K562 (cell line): ENCODE measurements around the gene CACNA1E. TPM values are rescaled to one million over a fixed set of nuclear protein-coding genes. Genes with fewer than 3 reads are reported as not detected.

Experiments used
- ATAC-seq: fragments of 200-7000 bp; cut with Tn5 transposase; 3 replicates; pipeline ENCODE4 v1.9.1; 2020; ENCODE audit warnings: moderate library complexity
- BruUV-seq: library from RNA; stranded (reverse); fragments of 400-500 nt; replicated peaks from 2 replicates; lab custom pipeline; 2021; lab: Mats Ljungman, UMichigan
- CTCF ChIA-PET: fragments of 300-600 bp; formaldehyde crosslinking; extraction: SDS; loops from one replicate; lab custom pipeline; 2021; ENCODE audit warnings: low intra/inter-chr PET ratio; lab: Yijun Ruan, JAX
- POLR2A ChIA-PET: fragments of 300-600, 350-650 bp; sonication (Branson Sonifier 250); formaldehyde crosslinking; extraction: SDS; loops from one replicate; lab custom pipeline; 2021; ENCODE audit warnings: antibody characterized with exemption, inconsistent platforms; lab: Yijun Ruan, JAX
- DNase-seq, 4 experiments: peaks; one replicate each; pipeline versions ENCODE4 v3.0.0 to v3.0.0-alpha.2; 2011 to 2018; ENCODE audit warnings: low spot score in 3 of 4, mixed read lengths in 3 of 4; ENCODE audit errors: extremely low read depth in 1 of 4
- FAIRE-seq: peaks from 2 replicates; lab custom pipeline; 2011; peaks lifted over from hg19 to GRCh38; lab: Jason Lieb, UNC
- H2AFZ ChIP-seq: 2 replicates; pipeline ENCODE4 v1.6.0; 2011; ENCODE audit warnings: low read depth, low read length, control low read depth, inconsistent platforms
- H3K27ac ChIP-seq: fragments of 200-600 bp; 3 replicates; pipeline ENCODE4 v1.8.0; 2011; ENCODE audit warnings: low read depth, mild to moderate bottlenecking, control low read depth, inconsistent platforms, low read length, moderate library complexity, mixed read lengths; ENCODE audit errors: extremely low read depth
- H3K27me3 ChIP-seq, 2 experiments: fragments of 300-600 bp in 1 of 2; 2 replicates in 1 of 2; 3 replicates in 1 of 2; pipeline versions ENCODE4 v1.6.0 to v1.8.0; 2011; ENCODE audit warnings: inconsistent platforms in 2 of 2, low read length in 2 of 2, mild to moderate bottlenecking in 1 of 2, mixed read lengths in 1 of 2, moderate library complexity in 1 of 2; ENCODE audit not compliant: control insufficient read depth in 2 of 2, insufficient read depth in 2 of 2
- H3K36me3 ChIP-seq: fragments of 300-600 bp; 3 replicates; pipeline ENCODE4 v1.8.0; 2011; ENCODE audit warnings: mild to moderate bottlenecking, low read length, inconsistent platforms; ENCODE audit not compliant: control insufficient read depth, insufficient read depth
- H3K4me1 ChIP-seq, 2 experiments: fragments of 200-600 bp in 1 of 2; replicated peaks in 1 of 2; 2 replicates in 1 of 2; 3 replicates in 1 of 2; pipeline versions ENCODE4 v1.5.1 to v1.8.0; 2011; ENCODE audit warnings: inconsistent platforms in 2 of 2, low read length in 2 of 2, mild to moderate bottlenecking in 1 of 2, mixed read lengths in 1 of 2, moderate library complexity in 1 of 2; ENCODE audit not compliant: control insufficient read depth in 2 of 2, insufficient read depth in 2 of 2
- H3K4me2 ChIP-seq: 2 replicates; pipeline ENCODE4 v1.6.1; 2011; ENCODE audit warnings: low read length, control low read depth, inconsistent platforms, mixed read lengths; ENCODE audit not compliant: insufficient read depth
- H3K4me3 ChIP-seq: fragments of 200-600 bp; sonication (generic), shearing (Covaris generic); 2 replicates; pipeline ENCODE4 v1.5.1; 2016; ENCODE audit warnings: control low read depth, inconsistent platforms
- H3K79me2 ChIP-seq: fragments of 200-600 bp; 3 replicates; pipeline ENCODE4 v1.8.0; 2011; ENCODE audit warnings: low read length, inconsistent platforms; ENCODE audit not compliant: control insufficient read depth, insufficient read depth
- H3K9ac ChIP-seq, 2 experiments: 2 replicates each; pipeline versions ENCODE4 v1.6.0 to v1.6.1; 2011; ENCODE audit warnings: low read depth in 2 of 2, low read length in 2 of 2, control low read depth in 1 of 2, inconsistent platforms in 1 of 2, mild to moderate bottlenecking in 1 of 2, mixed read lengths in 1 of 2; ENCODE audit not compliant: insufficient read depth in 1 of 2
- H3K9me1 ChIP-seq: one replicate; pipeline ENCODE4 v1.6.0; 2011; ENCODE audit warnings: inconsistent platforms, mild to moderate bottlenecking, low read length, moderate library complexity; ENCODE audit not compliant: control insufficient read depth, insufficient read depth
- H3K9me3 ChIP-seq: replicated peaks from 2 replicates; pipeline ENCODE4 v1.5.1; 2011; ENCODE audit warnings: low read depth, low read length, inconsistent platforms; ENCODE audit not compliant: control insufficient read depth, insufficient read depth
- H4K20me1 ChIP-seq: replicated peaks from 2 replicates; pipeline ENCODE4 v1.6.1; 2011; ENCODE audit warnings: low read length, inconsistent platforms, mixed read lengths; ENCODE audit not compliant: control insufficient read depth, insufficient read depth
- ATF4 ChIP-seq: fragments of 450-650 bp; formaldehyde crosslinking; IDR thresholded peaks from 2 replicates; pipeline ENCODE4 v1.4.0; 2022; ENCODE audit warnings: mild to moderate bottlenecking, moderate library complexity
- EZH2 ChIP-seq: IDR thresholded peaks from 2 replicates; pipeline ENCODE4 v1.6.1; 2012; ENCODE audit warnings: low read depth, mild to moderate bottlenecking, inconsistent platforms, low read length, borderline replicate concordance
- MEIS2 ChIP-seq: fragments of 450-650 bp; IDR thresholded peaks from 2 replicates; pipeline ENCODE4 v1.6.1; 2014; ENCODE audit warnings: mild to moderate bottlenecking; ENCODE audit not compliant: partially characterized antibody
- MLX ChIP-seq, 2 experiments: fragments of 450-650 bp in 1 of 2; sonication (generic) in 1 of 2; formaldehyde crosslinking; conservative IDR thresholded peaks; 2 replicates each; pipeline versions ENCODE4 v1.4.0 to v1.8.1; 2020 to 2022; ENCODE audit warnings: mild to moderate bottlenecking in 1 of 2, missing genetic modification reagents in 1 of 2
- MYC ChIP-seq, 2 experiments: fragments of 250-450 bp in 1 of 2; sonication (Bioruptor Pico) in 1 of 2; IDR thresholded peaks; 2 replicates each; pipeline versions ENCODE4 v1.5.1 to v1.6.1; 2012 to 2021; ENCODE audit warnings: low read depth in 2 of 2, borderline replicate concordance in 1 of 2, improper control_type of control experiment in 1 of 2, low read length in 1 of 2, mild to moderate bottlenecking in 1 of 2, moderate library complexity in 1 of 2
- NR1H2 ChIP-seq: sonication (generic); formaldehyde crosslinking; IDR thresholded peaks from 2 replicates; pipeline ENCODE4 v1.4.0; 2020; ENCODE audit warnings: mild to moderate bottlenecking, missing genetic modification reagents
- PHF21A ChIP-seq: fragments of 450-650 bp; IDR thresholded peaks from 2 replicates; pipeline ENCODE4 v1.6.1; 2017; ENCODE audit warnings: low read depth, borderline replicate concordance
- SAFB2 ChIP-seq: fragments of 200-400 bp; formaldehyde crosslinking; IDR thresholded peaks from 2 replicates; pipeline ENCODE4 v1.6.1; 2018; ENCODE audit warnings: borderline replicate concordance, low read length, low read depth, moderate library complexity; ENCODE audit not compliant: severe bottlenecking
- SLC30A9 ChIP-seq: fragments of 250-450 bp; sonication (Bioruptor Pico); IDR thresholded peaks from 2 replicates; pipeline ENCODE4 v1.8.0; 2022; ENCODE audit warnings: mild to moderate bottlenecking, moderate library complexity
- TSHZ1 ChIP-seq: fragments of 250-450 bp; sonication (Bioruptor Pico); IDR thresholded peaks from 2 replicates; pipeline ENCODE4 v1.4.0; 2020; ENCODE audit warnings: mild to moderate bottlenecking, moderate library complexity
- ZNF12 ChIP-seq: sonication (generic); formaldehyde crosslinking; IDR thresholded peaks from 2 replicates; pipeline ENCODE4 v1.4.0; 2020; ENCODE audit warnings: mild to moderate bottlenecking, missing genetic modification reagents
- ZNF395 ChIP-seq: fragments of 200-800 bp; sonication (Bioruptor generic); IDR thresholded peaks from 2 replicates; pipeline ENCODE4 v1.6.1; 2017; ENCODE audit warnings: missing genetic modification characterization, missing compliant biosample characterization
- ZNF408 ChIP-seq: fragments of 250-450 bp; sonication (Bioruptor Pico); IDR thresholded peaks from 2 replicates; pipeline ENCODE4 v1.4.0; 2020; ENCODE audit warnings: low read depth, mild to moderate bottlenecking, moderate library complexity
- ZNF444 ChIP-seq: fragments of 250-450 bp; sonication (Bioruptor Pico); IDR thresholded peaks from 2 replicates; pipeline ENCODE4 v1.4.0; 2020; ENCODE audit warnings: mild to moderate bottlenecking, moderate library complexity
- ZNF699 ChIP-seq: fragments of 250-450 bp; sonication (Bioruptor Pico); IDR thresholded peaks from 2 replicates; pipeline ENCODE4 v1.8.0; 2021; ENCODE audit warnings: mild to moderate bottlenecking, moderate library complexity; ENCODE audit not compliant: insufficient replicate concordance
- WGBS: fragments of 100-300 bp; shearing (Covaris generic); methylation state at CpG from one replicate; pipeline ENCODE4 v1.1.6; 2016; ENCODE audit warnings: low coverage, mixed read lengths; ENCODE audit not compliant: insufficient coverage; ENCODE audit errors: missing lambda C conversion rate; 5-methylcytosine and 5-hydroxymethylcytosine counted together
- in situ Hi-C: fragments of 300-500 bp; cut with MboI; formaldehyde crosslinking; loops from 4 replicates; pipeline ENCODE4 v1.15.0; 2018; ENCODE audit warnings: inconsistent platforms, mixed read lengths
- intact Hi-C: fragments of 100-400 bp; cut with micrococcal nuclease; formaldehyde crosslinking; loops from 2 replicates; pipeline ENCODE4 v1.14.2; 2022
- polyA plus RNA-seq, 8 experiments: library from polyadenylated mRNA; depleted of rRNA in 4 of 8; stranded (reverse) in 5 of 8; unstranded in 3 of 8; fragments of >200 nt; fragmentation: Nextera tagmentation in 2 of 8; fragmentation: Illumina TruSeq in 1 of 8; extraction: Ambion mirVana in 2 of 8; extraction: Trizol in 1 of 8; gene quantifications; 2 replicates each; pipeline versions ENCODE4 v1.2.1 to v1.2.3, GENCODE V29; 2011 to 2014; ENCODE audit warnings: inconsistent platforms in 1 of 8, missing spikeins in 1 of 8
- total RNA-seq, 7 experiments: library from RNA; depleted of rRNA in 6 of 7; stranded (reverse); fragments of >200 nt in 6 of 7; fragmentation: Illumina TruSeq in 2 of 7; extraction: Trizol in 2 of 7; gene quantifications; 2 replicates each; pipeline versions ENCODE4 v1.2.1 to v1.2.3, GENCODE V29; 2011 to 2021; ENCODE audit warnings: low replicate concordance in 1 of 7

Gene CACNA1E
- total and polyA plus RNA-seq, 9 of the 15 experiments (the other 6 are each of a cell fraction or from before 2014, with no cell fraction given) = under 0.01 to 0.04 TPM; not detected in 7

- TF ChIP-seq MYC (IDR thresholded peaks at IDR 0.05; ENCODE audit: low read depth, low read length) = no peak
- TF ChIP-seq MYC (CRISPR knock-in tag; IDR thresholded peaks at IDR 0.05; ENCODE audit: borderline replicate concordance, low read depth) = no peak
- no peak for TF ChIP-seq NR1H2
- no peak for TF ChIP-seq MLX (CRISPR knock-in tag; conservative IDR thresholded peaks at IDR 0.05)
- TF ChIP-seq ZNF699 (CRISPR knock-in tag) = no peak
- no peak for TF ChIP-seq ZNF408
- TF ChIP-seq, all 486 proteins: peak for 0
These were observed 179.3 kb downstream of the CACNA1E start (continued) for GRCh38 chr1:181662606-181663005.

GRCh38 chr1:181664543-181664942, 181.2 kb downstream of the CACNA1E start:
- ATAC-seq (no peak), DNase-seq (no peak), FAIRE-seq (no peak)
- Histone ChIP-seq H3K4me1 (no peaks in the 10 kb centered on the region), H4K20me1 (no peaks in the 10 kb centered on the region), H3K27ac (no peak overlapping the region), H2AFZ (no peak overlapping the region), H3K9me3 (no peaks in the 10 kb centered on the region), H3K27me3 (no peaks in the 10 kb centered on the region), H3K4me2 (no peak overlapping the region), H3K9me1 (no peaks in the 10 kb centered on the region), H3K79me2 (no peaks in the 10 kb centered on the region), H3K9ac (no peak overlapping the region), H3K4me3 (no peak overlapping the region), H3K36me3 (no peaks in the 10 kb centered on the region)
- intact Hi-C loops (no loop called here), in situ Hi-C loops (no loop called here)
- ChIA-PET CTCF (no interaction called here), POLR2A (no interaction called here)
- no TSS peak for BruUV-seq
- WGBS = 0% methylated on average over 2 of the region's 2 CpGs
- TF ChIP-seq ZNF12 (CRISPR knock-in tag) = no peak
- no peak for TF ChIP-seq SLC30A9
- TF ChIP-seq TSHZ1 = no peak
- TF ChIP-seq ZNF444 (CRISPR knock-in tag) = no peak
- no peak for TF ChIP-seq MEIS2
- TF ChIP-seq ATF4 = no peak
- no peak for TF ChIP-seq ZNF395 (CRISPR knock-in tag)
- no peak for TF ChIP-seq PHF21A
- no peak for TF ChIP-seq EZH2
- no peak for TF ChIP-seq SAFB2
